PFSK-1 (cell line): ENCODE data around the gene PRXL2B.

ENCODE experiments used
- FOXP2 ChIP-seq: optimal IDR thresholded peaks from 2 replicates; pipeline ENCODE3; 2011; ENCODE audit warnings: borderline replicate concordance, control low read depth, inconsistent platforms; ENCODE audit not compliant: insufficient read depth; ENCODE audit errors: extremely low read length, extremely low read depth
- POLR2AphosphoS5 ChIP-seq: IDR thresholded peaks from 2 replicates; pipeline ENCODE4 v1.6.1; 2012; ENCODE audit warnings: low read depth, mild to moderate bottlenecking, control low read depth, low read length, moderate library complexity
- REST ChIP-seq, 2 experiments: IDR thresholded peaks; 2 replicates each; pipeline versions ENCODE4 v1.6.1 to v1.8.0; 2011 to 2012; ENCODE audit warnings: low read depth in 2 of 2, low read length in 2 of 2, control low read depth in 1 of 2, inconsistent platforms in 1 of 2, mild to moderate bottlenecking in 1 of 2, moderate library complexity in 1 of 2; ENCODE audit not compliant: insufficient read depth in 1 of 2
- SIN3A ChIP-seq: IDR thresholded peaks from 2 replicates; pipeline ENCODE4 v1.6.1; 2012; ENCODE audit warnings: mild to moderate bottlenecking, low read length, moderate library complexity, borderline replicate concordance; ENCODE audit not compliant: insufficient read depth
- TAF1 ChIP-seq: IDR thresholded peaks from 2 replicates; pipeline ENCODE4 v1.6.1; 2012; ENCODE audit warnings: low read length, control low read depth, borderline replicate concordance; ENCODE audit not compliant: insufficient read depth

PRXL2B gene

GRCh38 chr1:2597441-2598328 lies 11.1 kb downstream of the PRXL2B start:
- no peak for TF ChIP-seq SIN3A
- TF ChIP-seq FOXP2, result no peak
- no peak for TF ChIP-seq REST (IDR thresholded peaks at IDR 0.05; ENCODE audit: insufficient read depth in 1 of 2, low read depth in 2 of 2, low read length in 2 of 2)
- no peak for TF ChIP-seq TAF1
- TF ChIP-seq POLR2AphosphoS5, result no peak

- TF ChIP-seq SIN3A (no peak), REST (IDR thresholded peaks at IDR 0.05; ENCODE audit: insufficient read depth in 1 of 2, low read depth in 2 of 2, low read length in 2 of 2) (no peak), TAF1 (no peak), FOXP2 (no peak), POLR2AphosphoS5 (no peak)
These were observed 11.9 kb downstream of the PRXL2B start for GRCh38 chr1:2598329-2598931.

GRCh38 chr1:2601721-2602303 lies 15.2 kb downstream of the PRXL2B start:
- TF ChIP-seq FOXP2, result no peak
- no peak for TF ChIP-seq POLR2AphosphoS5
- no peak for TF ChIP-seq SIN3A
- no peak for TF ChIP-seq REST (IDR thresholded peaks at IDR 0.05; ENCODE audit: insufficient read depth in 1 of 2, low read depth in 2 of 2, low read length in 2 of 2)
- TF ChIP-seq TAF1, result no peak

- TF ChIP-seq POLR2AphosphoS5 (no peak), REST (IDR thresholded peaks at IDR 0.05; ENCODE audit: insufficient read depth in 1 of 2, low read depth in 2 of 2, low read length in 2 of 2) (no peak), TAF1 (no peak), SIN3A (no peak), FOXP2 (no peak)
These were observed 15.8 kb downstream of the PRXL2B start for GRCh38 chr1:2602311-2602835.
